H1 (cell line): ENCODE results near the gene NELFE. TPM values are rescaled to one million over a fixed set of nuclear protein-coding genes. Genes with fewer than 3 reads are reported as not detected.
A peak's percentile ranks its signal among the peaks of the same experiment; 100 is the strongest.

Experiments used
- CTCF ChIA-PET: fragments of 300-600 bp; sonication (Branson Sonifier 250); formaldehyde crosslinking; loops from one replicate; lab custom pipeline; 2021; ENCODE audit not compliant: partially characterized antibody; lab: Charles Lee
- POLR2A ChIA-PET: fragments of 300-600 bp; sonication (Branson Sonifier 250); formaldehyde crosslinking; loops from one replicate; lab custom pipeline; 2021; ENCODE audit warnings: inconsistent platforms; ENCODE audit not compliant: partially characterized antibody; lab: Charles Lee
- DNase-seq, 2 experiments: peaks; one replicate each; pipeline versions ENCODE4 v3.0.0 to v3.0.0-alpha.2; 2010 to 2022; ENCODE audit warnings: low spot score in 2 of 2, low read depth in 1 of 2, mixed read lengths in 1 of 2
- FAIRE-seq: peaks from 2 replicates; lab custom pipeline; 2011; peaks lifted over from hg19 to GRCh38; lab: Jason Lieb, UNC
- H2AFZ ChIP-seq: 2 replicates; pipeline ENCODE4 v1.8.1; 2012; ENCODE audit warnings: low read length, inconsistent platforms
- H2AK5ac ChIP-seq: 2 replicates; pipeline ENCODE4 v1.6.1; 2013; ENCODE audit warnings: low read depth, low read length
- H2BK120ac ChIP-seq: replicated peaks from 2 replicates; pipeline ENCODE3; 2013; ENCODE audit warnings: low read depth, low read length, inconsistent platforms
- H2BK12ac ChIP-seq: 2 replicates; pipeline ENCODE4 v1.6.1; 2013; ENCODE audit warnings: low read depth, low read length
- H2BK15ac ChIP-seq: 2 replicates; pipeline ENCODE4 v1.6.1; 2013; ENCODE audit warnings: low read length
- H2BK20ac ChIP-seq: 2 replicates; pipeline ENCODE4 v1.6.1; 2013; ENCODE audit warnings: low read length
- H2BK5ac ChIP-seq: 2 replicates; pipeline ENCODE4 v1.6.1; 2013; ENCODE audit warnings: low read depth, low read length
- H3K14ac ChIP-seq: 2 replicates; pipeline ENCODE4 v1.6.1; 2013; ENCODE audit warnings: inconsistent platforms; ENCODE audit not compliant: insufficient read length
- H3K18ac ChIP-seq: 2 replicates; pipeline ENCODE4 v1.6.1; 2013; ENCODE audit warnings: low read length; ENCODE audit errors: extremely low read depth
- H3K23ac ChIP-seq: 2 replicates; pipeline ENCODE4 v1.6.1; 2013; ENCODE audit warnings: inconsistent platforms; ENCODE audit not compliant: insufficient read length
- H3K23me2 ChIP-seq: 2 replicates; pipeline ENCODE4 v1.6.1; 2013; ENCODE audit warnings: low read depth, low read length
- H3K27ac ChIP-seq: 2 replicates; pipeline ENCODE4 v1.6.1; 2011; ENCODE audit warnings: low read depth, low read length, inconsistent platforms
- H3K27me3 ChIP-seq, 4 experiments: replicated peaks in 1 of 4; 1 replicate in 1 of 4; 2 replicates in 3 of 4; pipeline versions ENCODE4 v1.6.1 to v1.8.1; 2011 to 2013; ENCODE audit warnings: low read length in 3 of 4, mild to moderate bottlenecking in 3 of 4, inconsistent platforms in 2 of 4, mixed read lengths in 2 of 4, moderate library complexity in 1 of 4; ENCODE audit not compliant: control insufficient read depth in 3 of 4, insufficient read depth in 3 of 4; ENCODE audit errors: extremely low read depth in 1 of 4
- H3K36me3 ChIP-seq, 4 experiments: 2 replicates each; pipeline versions ENCODE4 v1.6.1 to v1.8.1; 2011 to 2013; ENCODE audit warnings: mild to moderate bottlenecking in 4 of 4, low read length in 3 of 4, moderate library complexity in 2 of 4, control low read depth in 1 of 4, inconsistent platforms in 1 of 4; ENCODE audit not compliant: insufficient read depth in 4 of 4, control insufficient read depth in 2 of 4
- H3K4ac ChIP-seq: replicated peaks from 2 replicates; pipeline ENCODE3; 2013; ENCODE audit warnings: low read length, low read depth, mixed read lengths, inconsistent platforms; ENCODE audit not compliant: insufficient read length
- H3K4me1 ChIP-seq, 4 experiments: replicated peaks in 1 of 4; 1 replicate in 1 of 4; 2 replicates in 3 of 4; pipeline versions ENCODE4 v1.6.1 to v1.8.1; 2011 to 2013; ENCODE audit warnings: low read length in 3 of 4, inconsistent platforms in 2 of 4, mixed read lengths in 1 of 4; ENCODE audit not compliant: insufficient read depth in 4 of 4, control insufficient read depth in 3 of 4
- H3K4me2 ChIP-seq, 2 experiments: 2 replicates each; pipeline versions ENCODE4 v1.6.1 to v1.8.1; 2011 to 2013; ENCODE audit warnings: low read depth in 2 of 2, low read length in 2 of 2, control low read depth in 1 of 2, inconsistent platforms in 1 of 2, mild to moderate bottlenecking in 1 of 2; ENCODE audit not compliant: insufficient read depth in 1 of 2
- H3K4me3 ChIP-seq, 4 experiments: fragments of 200-600, 300-600 bp in 1 of 4; sonication (generic), shearing (Covaris generic), sonication (Bioruptor Twin) in 1 of 4; 2 replicates each; pipeline versions ENCODE4 v1.5.1 to v1.8.1; 2011 to 2016; ENCODE audit warnings: low read length in 4 of 4, low read depth in 3 of 4, control low read depth in 2 of 4, inconsistent platforms in 2 of 4, mild to moderate bottlenecking in 2 of 4, mixed read lengths in 1 of 4, moderate library complexity in 1 of 4; ENCODE audit not compliant: insufficient read depth in 2 of 4; ENCODE audit errors: extremely low read depth in 1 of 4
- H3K56ac ChIP-seq: replicated peaks from 2 replicates; pipeline ENCODE3; 2013; ENCODE audit warnings: low read depth, mild to moderate bottlenecking, mixed read lengths, low read length, inconsistent platforms; ENCODE audit not compliant: insufficient read length
- H3K79me1 ChIP-seq: 2 replicates; pipeline ENCODE4 v1.6.1; 2013; ENCODE audit warnings: low read depth, low read length, control low read depth
- H3K79me2 ChIP-seq, 2 experiments: 2 replicates each; pipeline versions ENCODE4 v1.6.1 to v1.8.1; 2012 to 2013; ENCODE audit warnings: low read length in 2 of 2, mild to moderate bottlenecking in 2 of 2, inconsistent platforms in 1 of 2; ENCODE audit not compliant: insufficient read depth in 2 of 2, control insufficient read depth in 1 of 2
- H3K9ac ChIP-seq, 4 experiments: replicated peaks in 1 of 4; 1 replicate in 1 of 4; 2 replicates in 3 of 4; pipeline versions ENCODE4 v1.6.1 to v1.8.1; 2011 to 2013; ENCODE audit warnings: low read depth in 3 of 4, low read length in 3 of 4, control low read depth in 2 of 4, mild to moderate bottlenecking in 2 of 4, moderate library complexity in 2 of 4, inconsistent platforms in 1 of 4; ENCODE audit errors: extremely low read depth in 1 of 4
- H3K9me3 ChIP-seq, 2 experiments: 2 replicates each; pipeline versions ENCODE4 v1.6.1 to v1.8.1; 2012 to 2013; ENCODE audit warnings: mild to moderate bottlenecking in 2 of 2, moderate library complexity in 2 of 2, control low read depth in 1 of 2, inconsistent platforms in 1 of 2, low read depth in 1 of 2, low read length in 1 of 2, mixed read lengths in 1 of 2; ENCODE audit not compliant: insufficient read depth in 2 of 2
- H4K20me1 ChIP-seq, 2 experiments: replicated peaks in 1 of 2; 2 replicates each; pipeline versions ENCODE3 to v1.8.1; 2011 to 2013; ENCODE audit warnings: inconsistent platforms in 2 of 2, low read length in 2 of 2, mild to moderate bottlenecking in 1 of 2; ENCODE audit not compliant: insufficient read depth in 2 of 2, control insufficient read depth in 1 of 2
- H4K5ac ChIP-seq: 2 replicates; pipeline ENCODE4 v1.6.1; 2013; ENCODE audit warnings: low read length, low read depth, mixed read lengths, inconsistent platforms; ENCODE audit not compliant: insufficient read length
- H4K8ac ChIP-seq: 2 replicates; pipeline ENCODE4 v1.8.0; 2013; ENCODE audit warnings: mild to moderate bottlenecking, moderate library complexity, low read length, inconsistent platforms; ENCODE audit not compliant: insufficient read depth; ENCODE audit errors: extremely low read depth
- H4K91ac ChIP-seq: replicated peaks from 2 replicates; pipeline ENCODE3; 2013; ENCODE audit warnings: low read length, mixed read lengths, inconsistent platforms; ENCODE audit not compliant: insufficient read length
- SAP30 ChIP-seq: fragments of 300-600 bp; sonication (generic); IDR thresholded peaks from 2 replicates; pipeline ENCODE4 v1.7.1; 2012; ENCODE audit warnings: low read length, moderate library complexity, mild to moderate bottlenecking, inconsistent platforms; ENCODE audit not compliant: insufficient read depth, insufficient replicate concordance
- YY1 ChIP-seq: IDR thresholded peaks from 2 replicates; pipeline ENCODE4 v1.6.1; 2011; ENCODE audit warnings: low read depth, mild to moderate bottlenecking, low read length
- WGBS, 2 experiments: shearing (Covaris generic) in 1 of 2; methylation state at CpG; one replicate each; pipeline versions ENCODE4 v1.1.6 to v1.1.7; 2013 to 2015; ENCODE audit warnings: low lambda C conversion rate in 2 of 2, mixed read lengths in 2 of 2, inconsistent platforms in 1 of 2, low coverage in 1 of 2, missing lambda C conversion rate in 1 of 2; ENCODE audit not compliant: insufficient replicate concordance in 2 of 2, insufficient coverage in 1 of 2, insufficient read length in 1 of 2; ENCODE audit errors: extremely low coverage in 1 of 2, missing lambda C conversion rate in 1 of 2; 5-methylcytosine and 5-hydroxymethylcytosine counted together
- polyA plus RNA-seq, 7 experiments: library from polyadenylated mRNA; depleted of rRNA in 3 of 7; stranded (reverse) in 5 of 7; unstranded in 2 of 7; fragments of >200 nt in 5 of 7; fragments of 200-250 nt in 2 of 7; gene quantifications; 1 replicate in 5 of 7; 2 replicates in 1 of 7; 4 replicates in 1 of 7; pipeline versions ENCODE4 v1.2.1 to v1.2.3, GENCODE V29; 2011 to 2013; ENCODE audit warnings: missing spikeins in 2 of 7, mixed read lengths in 2 of 7
- total RNA-seq: library from RNA; stranded (reverse); fragmentation: NEBNext Ultra II Directional; extraction: Animal tissue kit (Norgen Biotek cat#: 25700); gene quantifications from 2 replicates; pipeline ENCODE4 v1.2.1, GENCODE V29; 2021

NELFE gene
- total and polyA plus RNA-seq, 2 of the 8 experiments (the other 6 are each of a cell fraction or from before 2014, with no cell fraction given): 49.2 to 71.5 TPM

- H3K79me1 ChIP-seq: peaks cover 5% of the 10 kb centered on the region
- DNase-seq: no peak
- H3K4ac ChIP-seq: no peak overlapping the region
- no peak overlapping the region for H4K91ac ChIP-seq
- peak overlapping the region; percentile 66 for H3K18ac ChIP-seq
- no peak overlapping the region for H2AK5ac ChIP-seq
- H4K8ac ChIP-seq: peak overlapping the region; percentile 88; the same call in 1 of the 2 replicates
- H3K27ac ChIP-seq: peak overlapping the region; percentile 38
- ChIA-PET POLR2A (interaction anchor here (0.6 to 16.4 kb wide), 14 partner anchors 9 to 417 kb away, joined by 3 to 279 read pairs (median 4); partner anchors contain the start of genes BAG6, CFB, DDX39B and DXO), CTCF (interaction anchor here (0.8 to 1.5 kb wide), 5 partner anchors 10 to 146 kb away, joined by 3 to 5 read pairs (median 4); partner anchors contain the start of gene CFB)
- no peak for FAIRE-seq
- H2BK15ac ChIP-seq: no peak overlapping the region
- no peak overlapping the region for H2BK5ac ChIP-seq
- H4K5ac ChIP-seq: no peak overlapping the region
- H3K14ac ChIP-seq: no peak overlapping the region
- no peaks in the 10 kb centered on the region for H3K27me3 ChIP-seq
- no peaks in the 10 kb centered on the region for H3K9me3 ChIP-seq
- WGBS, 2 experiments: 16% methylated on average over 11 of the region's 11 CpGs; no CpG with 5 or more reads in 1 of the 2 experiments
- peak overlapping the region; percentile 24; the same call in 1 of the 2 replicates for H2AFZ ChIP-seq
- peaks cover 0 to 24% of the 10 kb centered on the region in 2 experiments; a peak in 3 of 4 replicates for H3K79me2 ChIP-seq
- peak overlapping the region; percentile 86 to 94 for H3K4me2 ChIP-seq
- H3K9ac ChIP-seq: peak overlapping the region; percentile 55 to 87 (median 86)
- TF ChIP-seq SAP30 (peak; percentile 97), YY1 (no peak)
- no peak overlapping the region for H3K56ac ChIP-seq
- H3K23me2 ChIP-seq: peaks cover 10% of the 10 kb centered on the region
- no peak overlapping the region for H2BK12ac ChIP-seq
- H3K4me3 ChIP-seq: peak overlapping the region; percentile 96 to 99 (median 98)
- no peak overlapping the region for H3K23ac ChIP-seq
- H2BK120ac ChIP-seq: no peak overlapping the region
- H3K4me1 ChIP-seq: peaks cover 0 to 6% (median 3%) of the 10 kb centered on the region in 4 experiments; a peak in 3 of 7 replicates
- H2BK20ac ChIP-seq: no peak overlapping the region
- peaks cover 10 to 56% (median 43%) of the 10 kb centered on the region in 4 experiments; a peak in 7 of 8 replicates for H3K36me3 ChIP-seq
- peaks cover 0 to 2% of the 10 kb centered on the region in 2 experiments for H4K20me1 ChIP-seq
Observed at GRCh38 chr6:31958412-31958740, 395 bp downstream of the NELFE start.
